WTC11 (cell line): ENCODE measurements around the gene ANXA6. TPM values are rescaled to one million over a fixed set of nuclear protein-coding genes. Genes with fewer than 3 reads are reported as not detected.

Source experiments
- ATAC-seq: fragments of 200-7000 bp; cut with Tn5 transposase; 2 replicates; pipeline ENCODE4 v1.10.0; 2021; ENCODE audit warnings: mild to moderate bottlenecking, moderate library complexity
- CTCF ChIA-PET: fragments of 300-600 bp; sonication (Branson Sonifier 250); formaldehyde crosslinking; loops from one replicate; lab custom pipeline; 2021; ENCODE audit warnings: antibody characterized with exemption; lab: Charles Lee
- POLR2A ChIA-PET: fragments of 350-600 bp; sonication (Branson Sonifier 250); formaldehyde crosslinking; loops from one replicate; lab custom pipeline; 2021; ENCODE audit warnings: antibody characterized with exemption; lab: Charles Lee
- DNase-seq: peaks from one replicate; pipeline ENCODE4 v3.0.0; 2021; ENCODE audit warnings: low spot score
- H3K27ac Mint-ChIP-seq: 2 replicates; pipeline ENCODE4 v1.8.0; 2021; ENCODE audit warnings: mixed read lengths
- H3K27me3 Mint-ChIP-seq: 2 replicates; pipeline ENCODE4 v1.8.0; 2021; ENCODE audit warnings: low read depth, mild to moderate bottlenecking, moderate library complexity, mixed read lengths
- H3K36me3 Mint-ChIP-seq: 2 replicates; pipeline ENCODE4 v1.8.0; 2021; ENCODE audit warnings: mixed read lengths
- H3K4me1 Mint-ChIP-seq: 2 replicates; pipeline ENCODE4 v1.8.0; 2022; ENCODE audit warnings: mixed read lengths
- H3K4me3 Mint-ChIP-seq: 2 replicates; pipeline ENCODE4 v1.8.0; 2021; ENCODE audit warnings: mild to moderate bottlenecking, moderate library complexity, mixed read lengths
- H3K9me3 Mint-ChIP-seq: 2 replicates; pipeline ENCODE4 v1.8.0; 2021; ENCODE audit warnings: mixed read lengths
- ATF1 ChIP-seq: sonication (generic); formaldehyde crosslinking; IDR thresholded peaks from 2 replicates; pipeline ENCODE4 v1.8.1; 2023; ENCODE audit warnings: mild to moderate bottlenecking, moderate library complexity, missing genetic modification reagents
- CDX4 ChIP-seq: fragments of 250-450 bp; sonication (Bioruptor Pico); IDR thresholded peaks from 2 replicates; pipeline ENCODE4 v1.9.0; 2021; ENCODE audit warnings: moderate library complexity, mild to moderate bottlenecking, inconsistent platforms, borderline replicate concordance
- CTCF ChIP-seq: fragments of 200-600 bp; IDR thresholded peaks from 2 replicates; pipeline ENCODE4 v1.8.0; 2022; ENCODE audit warnings: antibody characterized with exemption
- E2F4 ChIP-seq: sonication (generic); formaldehyde crosslinking; IDR thresholded peaks from 2 replicates; pipeline ENCODE4 v1.8.1; 2022; ENCODE audit warnings: low read depth, mild to moderate bottlenecking, moderate library complexity, missing genetic modification reagents, borderline replicate concordance
- E2F5 ChIP-seq: sonication (generic); formaldehyde crosslinking; IDR thresholded peaks from 2 replicates; pipeline ENCODE4 v1.8.1; 2022; ENCODE audit warnings: mild to moderate bottlenecking, moderate library complexity, missing genetic modification reagents
- FOXJ3 ChIP-seq: sonication (generic); formaldehyde crosslinking; IDR thresholded peaks from 2 replicates; pipeline ENCODE4 v1.9.0; 2021; ENCODE audit warnings: missing genetic modification reagents, mild to moderate bottlenecking, borderline replicate concordance
- FOXP1 ChIP-seq: sonication (generic); formaldehyde crosslinking; IDR thresholded peaks from 2 replicates; pipeline ENCODE4 v1.8.0; 2022; ENCODE audit warnings: missing genetic modification reagents, mild to moderate bottlenecking, moderate library complexity, borderline replicate concordance
- KAT7 ChIP-seq: sonication (generic); formaldehyde crosslinking; IDR thresholded peaks from 2 replicates; pipeline ENCODE4 v1.8.1; 2023; ENCODE audit warnings: missing genetic modification reagents, mild to moderate bottlenecking, borderline replicate concordance
- MAX ChIP-seq: sonication (generic); formaldehyde crosslinking; IDR thresholded peaks from 2 replicates; pipeline ENCODE4 v1.8.0; 2022; ENCODE audit warnings: mild to moderate bottlenecking, missing genetic modification reagents
- NFYB ChIP-seq: sonication (generic); formaldehyde crosslinking; conservative IDR thresholded peaks from 2 replicates; pipeline ENCODE4 v1.8.0; 2022; ENCODE audit warnings: low read depth, missing genetic modification reagents
- RORB ChIP-seq: fragments of 250-450 bp; sonication (Bioruptor Pico); IDR thresholded peaks from 2 replicates; pipeline ENCODE4 v1.9.0; 2021; ENCODE audit warnings: mild to moderate bottlenecking
- SMAD3 ChIP-seq: sonication (generic); formaldehyde crosslinking; IDR thresholded peaks from 2 replicates; pipeline ENCODE4 v1.8.0; 2022; ENCODE audit warnings: missing genetic modification reagents, mild to moderate bottlenecking, borderline replicate concordance
- SOX15 ChIP-seq: fragments of 250-450 bp; sonication (Bioruptor Pico); IDR thresholded peaks from 2 replicates; pipeline ENCODE4 v1.9.0; 2021; ENCODE audit warnings: mild to moderate bottlenecking
- ZNF232 ChIP-seq: sonication (generic); formaldehyde crosslinking; IDR thresholded peaks from 2 replicates; pipeline ENCODE4 v1.8.0; 2022; ENCODE audit warnings: mild to moderate bottlenecking, missing genetic modification reagents
- ZNF396 ChIP-seq: fragments of 250-450 bp; sonication (Bioruptor Pico); IDR thresholded peaks from 2 replicates; pipeline ENCODE4 v1.8.0; 2021; ENCODE audit warnings: mild to moderate bottlenecking, moderate library complexity, borderline replicate concordance
- ZNF423 ChIP-seq: fragments of 250-450 bp; sonication (Bioruptor Pico); IDR thresholded peaks from 2 replicates; pipeline ENCODE4 v2.1.2; 2022; ENCODE audit warnings: mild to moderate bottlenecking, moderate library complexity
- ZNF425 ChIP-seq: fragments of 250-450 bp; sonication (Bioruptor Pico); conservative IDR thresholded peaks from 2 replicates; pipeline ENCODE4 v1.9.0; 2021; ENCODE audit warnings: mild to moderate bottlenecking
- total RNA-seq: library from RNA; stranded (reverse); gene quantifications from 3 replicates; pipeline ENCODE4 v1.2.3, GENCODE V29; 2021
- TF ChIP-seq, protein P1 (sequence below): sonication (generic); formaldehyde crosslinking; IDR thresholded peaks from 2 replicates; pipeline ENCODE4 v1.8.1; 2022; ENCODE audit warnings: missing genetic modification reagents, borderline replicate concordance
- TF ChIP-seq, protein P2 (sequence below): sonication (generic); formaldehyde crosslinking; IDR thresholded peaks from 2 replicates; pipeline ENCODE4 v1.8.0; 2022; ENCODE audit warnings: missing genetic modification reagents

The ANXA6 gene
- total RNA-seq, 1 experiment from 2014 or later = 92.8 TPM

DNA sequence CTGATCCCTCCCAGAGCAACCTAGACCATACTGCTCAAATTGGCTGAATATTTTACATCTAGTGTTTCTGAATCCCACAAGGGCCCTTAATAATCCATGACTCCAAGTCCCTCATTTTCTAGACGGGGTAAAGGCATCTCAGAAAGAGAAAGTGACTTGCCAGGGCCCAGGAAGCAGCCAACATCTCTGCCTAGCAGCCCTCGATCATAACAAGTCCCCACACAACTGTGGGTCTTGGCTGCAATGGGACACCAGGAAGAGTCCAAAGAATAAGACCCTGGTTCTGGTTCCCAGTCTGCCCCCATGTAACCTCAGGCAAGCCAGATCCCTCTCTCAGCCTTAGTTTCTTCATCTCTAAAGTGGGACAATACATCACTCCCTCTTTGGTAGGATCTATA lies 6.3 kb downstream of the ANXA6 start (continued):
- TF ChIP-seq FOXP1 (CRISPR knock-in tag) = no peak
- TF ChIP-seq KAT7 (CRISPR knock-in tag) = no peak

GRCh38 chr5:151150471-151151262 lies 6.9 kb downstream of the ANXA6 start:
- no peak overlapping the region for H3K4me3 Mint-ChIP-seq
- ChIA-PET CTCF (interaction anchor here (0.5 to 3.0 kb wide), 8 partner anchors 9 to 932 kb away, joined by 3 to 20 read pairs (median 6); no protein-coding TSS in a partner anchor), POLR2A (no interaction called here)
- ATAC-seq (peak; percentile 27), DNase-seq (no peak)
- no peaks in the 10 kb centered on the region for H3K27me3 Mint-ChIP-seq
- H3K27ac Mint-ChIP-seq = 0 out of 2 replicates have a peak overlapping the region, but pooled peaks have one; percentile 4
- H3K4me1 Mint-ChIP-seq = peaks cover 21% of the 10 kb centered on the region
- H3K36me3 Mint-ChIP-seq = peaks cover 5% of the 10 kb centered on the region
- no peak for TF ChIP-seq SOX15 (CRISPR knock-in tag)
- TF ChIP-seq MAX (CRISPR knock-in tag) = no peak
- TF ChIP-seq ZNF425 (CRISPR knock-in tag) = no peak
- TF ChIP-seq E2F5 (CRISPR knock-in tag) = no peak
- TF ChIP-seq ATF1 (CRISPR knock-in tag) = no peak
- no peak for TF ChIP-seq RORB
- TF ChIP-seq CTCF = no peak
- TF ChIP-seq FOXJ3 = no peak
- TF ChIP-seq, protein P1, sequence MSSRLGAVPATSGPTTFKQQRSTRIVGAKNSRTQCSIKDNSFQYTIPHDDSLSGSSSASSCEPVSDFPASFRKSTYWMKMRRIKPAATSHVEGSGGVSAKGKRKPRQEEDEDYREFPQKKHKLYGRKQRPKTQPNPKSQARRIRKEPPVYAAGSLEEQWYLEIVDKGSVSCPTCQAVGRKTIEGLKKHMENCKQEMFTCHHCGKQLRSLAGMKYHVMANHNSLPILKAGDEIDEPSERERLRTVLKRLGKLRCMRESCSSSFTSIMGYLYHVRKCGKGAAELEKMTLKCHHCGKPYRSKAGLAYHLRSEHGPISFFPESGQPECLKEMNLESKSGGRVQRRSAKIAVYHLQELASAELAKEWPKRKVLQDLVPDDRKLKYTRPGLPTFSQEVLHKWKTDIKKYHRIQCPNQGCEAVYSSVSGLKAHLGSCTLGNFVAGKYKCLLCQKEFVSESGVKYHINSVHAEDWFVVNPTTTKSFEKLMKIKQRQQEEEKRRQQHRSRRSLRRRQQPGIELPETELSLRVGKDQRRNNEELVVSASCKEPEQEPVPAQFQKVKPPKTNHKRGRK (CRISPR knock-in tag) = no peak
- TF ChIP-seq ZNF423 (CRISPR knock-in tag) = no peak
- no peak for TF ChIP-seq E2F4 (CRISPR knock-in tag)
- no peak for TF ChIP-seq NFYB (CRISPR knock-in tag)
- no peak for TF ChIP-seq ZNF232 (CRISPR knock-in tag)
- no peak for TF ChIP-seq SMAD3 (CRISPR knock-in tag)
- TF ChIP-seq ZNF396 (CRISPR knock-in tag) = no peak
- no peak for TF ChIP-seq CDX4 (CRISPR knock-in tag)
- TF ChIP-seq, protein P2, sequence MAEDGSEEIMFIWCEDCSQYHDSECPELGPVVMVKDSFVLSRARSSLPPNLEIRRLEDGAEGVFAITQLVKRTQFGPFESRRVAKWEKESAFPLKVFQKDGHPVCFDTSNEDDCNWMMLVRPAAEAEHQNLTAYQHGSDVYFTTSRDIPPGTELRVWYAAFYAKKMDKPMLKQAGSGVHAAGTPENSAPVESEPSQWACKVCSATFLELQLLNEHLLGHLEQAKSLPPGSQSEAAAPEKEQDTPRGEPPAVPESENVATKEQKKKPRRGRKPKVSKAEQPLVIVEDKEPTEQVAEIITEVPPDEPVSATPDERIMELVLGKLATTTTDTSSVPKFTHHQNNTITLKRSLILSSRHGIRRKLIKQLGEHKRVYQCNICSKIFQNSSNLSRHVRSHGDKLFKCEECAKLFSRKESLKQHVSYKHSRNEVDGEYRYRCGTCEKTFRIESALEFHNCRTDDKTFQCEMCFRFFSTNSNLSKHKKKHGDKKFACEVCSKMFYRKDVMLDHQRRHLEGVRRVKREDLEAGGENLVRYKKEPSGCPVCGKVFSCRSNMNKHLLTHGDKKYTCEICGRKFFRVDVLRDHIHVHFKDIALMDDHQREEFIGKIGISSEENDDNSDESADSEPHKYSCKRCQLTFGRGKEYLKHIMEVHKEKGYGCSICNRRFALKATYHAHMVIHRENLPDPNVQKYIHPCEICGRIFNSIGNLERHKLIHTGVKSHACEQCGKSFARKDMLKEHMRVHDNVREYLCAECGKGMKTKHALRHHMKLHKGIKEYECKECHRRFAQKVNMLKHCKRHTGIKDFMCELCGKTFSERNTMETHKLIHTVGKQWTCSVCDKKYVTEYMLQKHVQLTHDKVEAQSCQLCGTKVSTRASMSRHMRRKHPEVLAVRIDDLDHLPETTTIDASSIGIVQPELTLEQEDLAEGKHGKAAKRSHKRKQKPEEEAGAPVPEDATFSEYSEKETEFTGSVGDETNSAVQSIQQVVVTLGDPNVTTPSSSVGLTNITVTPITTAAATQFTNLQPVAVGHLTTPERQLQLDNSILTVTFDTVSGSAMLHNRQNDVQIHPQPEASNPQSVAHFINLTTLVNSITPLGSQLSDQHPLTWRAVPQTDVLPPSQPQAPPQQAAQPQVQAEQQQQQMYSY (CRISPR knock-in tag) = no peak
- H3K9me3 Mint-ChIP-seq = no peaks in the 10 kb centered on the region
